Stimulated activated naive CD4-positive, alpha-beta T cell treated with Interleukin-2 at 50 U/mL for 16 hours (primary cell): ENCODE results near the gene RAMP3.

Experiments used
- DNase-seq: peaks from one replicate; lab custom pipeline; 2025; lab: John Stamatoyannopoulos, UW

The RAMP3 gene

GRCh38 chr7:45223728-45224630, 66.4 kb downstream of the RAMP3 start:
- DNase-seq, result no peak

GRCh38 chr7:45224832-45225231, 67.2 kb downstream of the RAMP3 start:
- DNase-seq, result no peak

GRCh38 chr7:45225311-45225947, 67.8 kb downstream of the RAMP3 start:
- DNase-seq, result no peak

GRCh38 chr7:45225948-45226335, 68.4 kb downstream of the RAMP3 start:
- no peak for DNase-seq

- DNase-seq, result no peak
These were observed 71.7 kb downstream of the RAMP3 start for GRCh38 chr7:45229156-45229920.

GRCh38 chr7:45230083-45230482, 72.5 kb downstream of the RAMP3 start:
- no peak for DNase-seq

- DNase-seq, result no peak
These were observed 73.1 kb downstream of the RAMP3 start for GRCh38 chr7:45230611-45231165.

GRCh38 chr7:45233249-45233775, 75.7 kb downstream of the RAMP3 start:
- no peak for DNase-seq
